ENCODE measurements around the gene PIPOX.

The PIPOX gene

DNA sequence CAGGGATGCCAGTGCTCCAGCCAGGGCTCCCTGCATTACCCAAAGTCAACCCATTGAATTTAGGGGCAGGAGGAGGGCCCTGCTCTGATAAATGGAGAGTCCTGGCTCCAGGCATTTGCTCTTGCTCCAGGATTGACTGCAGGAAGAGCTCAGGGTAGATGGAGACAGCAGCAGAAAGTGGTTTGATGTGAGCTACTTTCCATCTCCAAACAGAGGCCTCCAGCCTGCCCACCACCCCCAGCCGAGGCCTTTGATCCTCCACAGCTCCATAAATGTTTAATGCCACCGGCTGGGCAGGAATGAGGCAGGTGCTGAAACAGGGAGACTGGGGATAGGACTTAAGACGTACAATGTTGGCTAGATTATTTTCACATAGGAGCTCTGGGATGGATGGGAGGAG is 32.8 kb upstream of the PIPOX start:
- no peaks in the 10 kb centered on the region for H3K36me3 ChIP-seq (ENCODE audit: control insufficient read depth, insufficient read depth, low read length)
- no peaks in the 10 kb centered on the region for H3K79me2 ChIP-seq
- H3K4me2 ChIP-seq (ENCODE audit: low read length) = no peak overlapping the region
- no peaks in the 10 kb centered on the region for H3K27me3 ChIP-seq (ENCODE audit: control insufficient read depth, insufficient read depth, low read length)
- H3K4me3 ChIP-seq (ENCODE audit: low read depth, low read length) = no peak overlapping the region
- H3K9ac ChIP-seq = no peak overlapping the region
- peaks cover 2% of the 10 kb centered on the region for H3K4me1 ChIP-seq
- no peaks in the 10 kb centered on the region for H3K9me3 ChIP-seq (ENCODE audit: control insufficient read depth, low read length)
- TF ChIP-seq CTCF (IDR thresholded peaks at IDR 0.05) = no peak
- H2AFZ ChIP-seq = no peak overlapping the region
- H3K27ac ChIP-seq = no peak overlapping the region

DNA sequence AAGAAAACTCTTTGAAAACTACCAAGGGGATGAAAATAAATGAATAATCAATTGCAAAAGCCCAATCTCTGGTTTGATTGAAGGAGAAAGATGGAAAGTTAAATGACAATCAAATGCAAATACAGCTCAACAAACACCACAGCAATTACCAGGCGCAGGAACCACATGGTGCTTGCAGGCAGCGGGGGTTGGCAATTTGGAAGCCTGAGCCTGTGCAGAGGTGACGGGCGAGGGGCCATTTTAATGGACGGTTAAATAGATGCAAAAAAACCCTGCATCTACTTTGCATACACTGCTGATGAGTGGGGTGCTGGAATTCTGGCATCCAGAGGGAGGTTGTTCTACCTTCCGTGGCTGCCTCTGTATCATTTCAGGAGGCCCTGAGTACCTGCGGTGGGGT is 32.4 kb upstream of the PIPOX start:
- H3K36me3 ChIP-seq (ENCODE audit: control insufficient read depth, insufficient read depth, low read length) = no peaks in the 10 kb centered on the region
- no peak overlapping the region for H3K27ac ChIP-seq

GRCh38 chr17:29012535-29012934 is 30.4 kb upstream of the PIPOX start:
- Histone ChIP-seq H3K9ac (no peak overlapping the region), H3K27ac (no peak overlapping the region), H3K27me3 (ENCODE audit: control insufficient read depth, insufficient read depth, low read length) (no peaks in the 10 kb centered on the region), H3K79me2 (no peaks in the 10 kb centered on the region), H3K4me3 (ENCODE audit: low read depth, low read length) (no peak overlapping the region), H3K36me3 (ENCODE audit: control insufficient read depth, insufficient read depth, low read length) (no peaks in the 10 kb centered on the region), H3K4me2 (ENCODE audit: low read length) (no peak overlapping the region), H2AFZ (no peak overlapping the region), H3K4me1 (no peaks in the 10 kb centered on the region), H3K9me3 (ENCODE audit: control insufficient read depth, low read length) (no peaks in the 10 kb centered on the region)
- no peak for TF ChIP-seq CTCF (IDR thresholded peaks at IDR 0.05)

More for the DNA sequence above, 32.4 kb upstream of the PIPOX start:
- Histone ChIP-seq H3K27me3 (ENCODE audit: control insufficient read depth, insufficient read depth, low read length) (no peaks in the 10 kb centered on the region), H2AFZ (no peak overlapping the region), H3K4me2 (ENCODE audit: low read length) (no peak overlapping the region), H3K4me1 (peaks cover 2% of the 10 kb centered on the region), H3K9ac (no peak overlapping the region), H3K4me3 (ENCODE audit: low read depth, low read length) (no peak overlapping the region), H3K9me3 (ENCODE audit: control insufficient read depth, low read length) (no peaks in the 10 kb centered on the region), H3K79me2 (no peaks in the 10 kb centered on the region)
- TF ChIP-seq CTCF (IDR thresholded peaks at IDR 0.05) = no peak

DNA sequence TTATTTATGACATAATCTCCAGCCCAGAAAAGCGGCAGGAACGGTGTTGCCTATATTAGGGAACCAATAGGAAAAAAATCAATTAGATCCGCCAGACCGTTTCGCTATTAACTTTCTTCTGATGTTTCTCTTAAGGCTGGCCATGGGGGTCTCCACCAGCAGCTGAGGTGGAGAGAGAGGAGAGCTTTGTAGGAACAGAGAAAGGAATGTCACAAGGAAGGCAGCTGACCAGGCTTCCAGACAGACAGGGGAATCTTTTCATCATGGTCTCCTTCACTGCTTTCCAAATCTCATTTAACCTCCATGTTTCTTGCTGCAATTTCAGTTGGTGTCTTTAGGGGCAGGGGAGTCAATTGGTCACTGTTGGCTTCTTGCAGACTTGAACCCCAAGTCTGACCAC is 28.2 kb upstream of the PIPOX start:
- Histone ChIP-seq H3K27me3 (ENCODE audit: control insufficient read depth, insufficient read depth, low read length) (no peaks in the 10 kb centered on the region), H3K79me2 (no peaks in the 10 kb centered on the region), H3K4me1 (peaks cover 3% of the 10 kb centered on the region), H3K4me2 (ENCODE audit: low read length) (no peak overlapping the region), H3K27ac (no peak overlapping the region), H3K9ac (no peak overlapping the region), H3K4me3 (ENCODE audit: low read depth, low read length) (no peak overlapping the region), H3K9me3 (ENCODE audit: control insufficient read depth, low read length) (no peaks in the 10 kb centered on the region), H2AFZ (no peak overlapping the region), H3K36me3 (ENCODE audit: control insufficient read depth, insufficient read depth, low read length) (no peaks in the 10 kb centered on the region)
- TF ChIP-seq CTCF (IDR thresholded peaks at IDR 0.05) = no peak

GRCh38 chr17:29016345-29017210 is 26.4 kb upstream of the PIPOX start:
- Histone ChIP-seq H3K4me3 (ENCODE audit: low read depth, low read length) (no peak overlapping the region), H3K36me3 (ENCODE audit: control insufficient read depth, insufficient read depth, low read length) (no peaks in the 10 kb centered on the region), H3K9me3 (ENCODE audit: control insufficient read depth, low read length) (no peaks in the 10 kb centered on the region), H3K27me3 (ENCODE audit: control insufficient read depth, insufficient read depth, low read length) (no peaks in the 10 kb centered on the region), H2AFZ (no peak overlapping the region), H3K27ac (no peak overlapping the region), H3K4me1 (peaks cover 3% of the 10 kb centered on the region), H3K9ac (no peak overlapping the region), H3K79me2 (no peaks in the 10 kb centered on the region), H3K4me2 (ENCODE audit: low read length) (no peak overlapping the region)
- no peak for TF ChIP-seq CTCF (IDR thresholded peaks at IDR 0.05)

Measured in parathyroid adenoma (tissue), 2 donors.